NCI-H1105 (cell line): Measurements from ENCODE around the gene DDIT3.

ENCODE experiments used
- DNase-seq: peaks from one replicate; lab custom pipeline; 2025; lab: John Stamatoyannopoulos, UW

Gene DDIT3

DNA sequence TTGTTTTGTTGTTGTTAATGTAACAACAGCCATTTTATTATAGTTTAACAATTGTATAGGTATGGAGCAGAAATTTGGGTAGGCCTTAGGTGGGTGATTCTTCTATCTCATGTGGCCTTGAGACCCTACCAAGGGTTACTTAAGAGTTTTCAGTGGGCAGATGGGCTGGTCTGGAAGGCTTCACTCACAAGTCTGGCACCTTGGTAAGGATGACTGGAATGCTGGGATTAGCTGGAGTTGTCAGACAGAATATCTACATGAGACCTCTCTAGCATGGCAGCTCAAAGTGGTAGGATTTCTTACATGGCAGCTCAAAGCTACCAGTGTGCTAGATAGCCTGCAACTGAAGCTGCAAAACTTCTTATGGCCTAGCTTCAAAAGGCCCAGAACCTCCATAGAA lies 34.6 kb downstream of the DDIT3 start:
- no peak for DNase-seq

DNA sequence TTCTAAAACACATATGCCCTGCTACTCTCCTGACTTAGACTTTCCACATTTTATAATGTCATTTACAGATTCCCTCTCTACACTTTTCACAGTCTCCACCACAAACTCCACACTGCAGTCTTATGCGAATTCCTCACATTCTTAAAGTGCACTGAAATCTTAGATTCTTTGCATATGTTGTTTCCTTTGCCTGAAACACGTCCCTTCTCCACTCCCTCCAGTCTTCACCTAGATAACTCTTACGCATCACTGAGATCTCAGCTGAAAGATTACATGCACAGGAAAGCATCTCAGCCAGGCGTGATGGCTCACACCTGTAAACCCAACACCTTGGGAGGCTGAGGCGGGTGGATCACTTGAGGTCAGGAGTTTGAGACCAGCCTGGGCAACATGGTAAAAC lies 36.8 kb downstream of the DDIT3 start:
- DNase-seq, result no peak

DNA sequence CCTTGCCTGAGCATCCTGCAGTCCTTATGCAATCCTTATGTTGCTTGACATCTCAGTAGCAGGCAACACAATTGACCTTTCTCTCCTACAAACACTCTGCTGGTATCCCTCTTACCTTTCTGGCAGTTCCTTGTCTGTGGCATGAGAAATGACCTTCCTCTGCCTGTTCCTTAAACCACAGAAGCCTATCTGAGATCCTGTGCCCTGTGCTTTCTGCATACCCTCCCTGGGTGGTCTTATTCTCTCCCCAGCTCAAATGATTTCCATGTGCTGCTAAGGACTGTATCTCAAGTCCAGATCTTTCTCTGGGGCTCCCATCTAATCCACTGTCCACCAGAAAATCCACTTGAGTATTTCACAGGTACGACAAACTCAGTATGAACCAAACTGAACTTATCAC lies 38.6 kb downstream of the DDIT3 start:
- DNase-seq, result no peak

DNA sequence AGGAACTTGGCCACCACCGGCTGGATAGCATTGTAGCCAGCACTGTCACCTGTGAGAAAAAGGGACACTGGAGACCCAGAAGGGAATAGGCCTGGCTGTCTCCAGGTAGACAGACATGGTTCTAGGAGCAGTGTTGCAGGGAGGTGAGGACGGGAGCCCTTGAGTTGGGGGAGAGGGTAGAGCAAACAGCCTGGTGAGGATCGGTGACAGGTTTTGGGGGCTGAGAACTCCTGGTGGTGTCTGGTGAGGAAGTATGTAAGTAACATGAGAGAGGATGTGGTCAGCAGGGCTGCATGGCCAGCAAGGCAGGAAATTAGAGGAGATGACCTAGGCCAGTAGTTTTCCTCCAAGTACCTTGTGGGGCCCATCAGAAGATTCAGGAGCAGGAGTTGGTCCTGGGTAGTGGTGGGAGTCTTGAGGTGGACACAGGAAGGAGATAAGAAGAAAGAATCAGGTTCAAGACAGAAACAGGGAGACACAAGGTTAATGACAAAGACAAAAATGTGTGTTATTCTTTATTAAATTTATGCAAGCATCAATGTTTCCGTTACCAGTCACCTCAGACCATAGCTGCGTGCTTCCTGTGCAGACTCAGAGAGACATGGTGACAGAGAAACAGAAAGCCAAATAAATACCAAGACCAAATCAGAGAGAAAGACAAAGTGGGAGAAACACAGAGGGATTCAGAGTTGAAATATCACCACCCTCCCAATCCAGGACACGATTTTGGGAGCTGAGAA lies 40.8 kb downstream of the DDIT3 start, which contains the start of gene ARHGAP9:
Gene ARHGAP9 (minus strand): TSS at position 491 of the 740 bp plus-strand sequence. CDS start 460 bp downstream, at position 31.
- DNase-seq, result no peak

DNA sequence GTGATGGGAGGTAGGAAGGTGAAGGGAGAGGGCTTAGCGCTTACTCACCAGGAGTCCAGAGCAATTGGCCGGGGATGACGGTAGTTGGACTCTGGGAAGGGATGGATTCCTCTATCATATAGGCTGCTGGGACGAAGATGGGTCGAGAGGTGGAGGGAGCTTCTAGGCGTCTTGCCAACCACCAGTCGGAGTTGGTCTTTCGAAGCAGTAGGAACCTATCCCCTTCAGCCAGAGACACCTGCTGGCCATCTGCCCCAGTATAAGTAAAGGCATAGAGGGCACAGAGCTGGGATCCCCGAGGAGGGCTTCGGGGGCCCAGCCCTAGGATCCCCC lies 41.3 kb downstream of the DDIT3 start:
- DNase-seq, result no peak

DNA sequence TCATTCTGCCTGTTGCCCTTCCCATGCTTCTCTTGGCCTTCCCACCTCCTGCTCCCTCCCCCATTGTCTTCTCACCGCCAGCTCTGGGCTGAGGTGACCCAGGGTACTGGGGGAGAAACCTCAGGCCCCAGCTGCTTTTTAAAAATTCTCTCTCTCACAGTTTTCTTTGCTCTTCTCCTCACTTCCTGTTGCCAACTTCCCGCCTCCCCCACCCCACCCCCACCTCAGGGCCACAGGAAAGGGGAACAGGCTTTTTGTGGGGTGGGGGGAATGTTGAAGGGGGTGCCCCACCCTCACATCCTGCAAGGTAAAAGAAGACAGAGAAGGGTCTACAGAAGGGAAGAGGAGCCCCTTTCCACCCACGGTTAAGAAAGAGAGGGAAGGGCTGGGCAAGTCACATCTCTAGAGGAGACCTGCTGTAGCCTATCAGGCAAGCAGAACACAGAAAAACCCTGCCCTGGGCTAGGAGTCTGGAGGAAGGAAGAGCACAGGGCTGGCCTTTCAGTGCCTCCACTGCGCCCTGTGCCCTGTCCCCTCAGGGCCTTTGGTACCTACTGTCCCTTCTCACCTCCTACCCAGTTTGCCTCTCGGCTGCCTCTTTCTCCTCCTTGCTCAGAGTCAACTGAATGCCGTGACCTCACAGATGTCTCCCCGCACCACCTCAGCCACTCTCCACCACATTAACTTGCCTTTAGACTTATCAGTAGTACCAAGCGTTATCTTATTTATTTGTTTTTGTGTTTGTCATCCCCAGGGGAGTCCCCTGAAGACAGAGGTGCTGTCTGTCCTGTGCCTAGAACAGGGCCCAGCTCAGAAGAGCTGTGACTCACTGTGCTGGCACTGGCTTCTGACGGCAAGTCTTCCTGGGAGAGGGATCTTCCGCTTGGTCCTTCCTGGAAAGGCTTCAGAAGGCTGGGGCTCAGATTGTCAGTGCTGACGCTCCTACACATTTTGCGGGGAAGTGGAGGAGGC lies 42.3 kb downstream of the DDIT3 start:
- DNase-seq, result no peak

DNA sequence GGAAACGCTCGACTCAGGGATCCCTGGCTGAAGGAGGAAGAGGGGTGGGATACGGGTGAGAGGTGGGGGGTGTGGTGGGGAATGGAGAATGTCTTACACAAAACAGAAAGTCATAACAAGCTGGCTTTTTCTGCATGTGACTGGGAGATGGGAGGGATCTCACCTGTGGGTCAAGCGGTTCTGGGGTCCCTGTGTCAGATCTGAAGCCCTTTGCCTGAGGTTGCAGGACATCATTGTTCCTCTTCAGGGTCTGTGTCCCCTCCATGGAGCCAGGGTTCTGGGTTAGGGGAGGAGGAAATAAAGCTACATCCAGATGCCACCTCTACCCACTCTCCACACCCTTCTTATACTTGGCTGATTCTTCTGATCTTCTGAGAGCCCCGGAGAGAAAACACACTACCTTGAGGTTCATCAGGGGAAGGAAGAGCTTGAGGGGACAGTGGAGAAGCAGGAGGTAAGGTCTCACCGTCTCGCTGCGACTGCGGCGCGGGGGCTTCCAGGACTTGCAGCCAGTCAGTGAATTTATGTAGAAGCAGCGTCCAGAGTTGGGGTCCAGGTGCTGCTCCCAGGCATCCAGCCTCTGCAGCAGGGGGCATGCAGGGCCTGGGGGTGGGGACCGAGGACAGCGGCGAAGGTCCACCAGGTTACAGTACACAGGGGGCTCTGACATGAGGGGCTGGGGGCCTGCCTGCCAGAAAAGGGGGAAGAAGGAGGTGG lies 43.2 kb downstream of the DDIT3 start:
- no peak for DNase-seq

DNA sequence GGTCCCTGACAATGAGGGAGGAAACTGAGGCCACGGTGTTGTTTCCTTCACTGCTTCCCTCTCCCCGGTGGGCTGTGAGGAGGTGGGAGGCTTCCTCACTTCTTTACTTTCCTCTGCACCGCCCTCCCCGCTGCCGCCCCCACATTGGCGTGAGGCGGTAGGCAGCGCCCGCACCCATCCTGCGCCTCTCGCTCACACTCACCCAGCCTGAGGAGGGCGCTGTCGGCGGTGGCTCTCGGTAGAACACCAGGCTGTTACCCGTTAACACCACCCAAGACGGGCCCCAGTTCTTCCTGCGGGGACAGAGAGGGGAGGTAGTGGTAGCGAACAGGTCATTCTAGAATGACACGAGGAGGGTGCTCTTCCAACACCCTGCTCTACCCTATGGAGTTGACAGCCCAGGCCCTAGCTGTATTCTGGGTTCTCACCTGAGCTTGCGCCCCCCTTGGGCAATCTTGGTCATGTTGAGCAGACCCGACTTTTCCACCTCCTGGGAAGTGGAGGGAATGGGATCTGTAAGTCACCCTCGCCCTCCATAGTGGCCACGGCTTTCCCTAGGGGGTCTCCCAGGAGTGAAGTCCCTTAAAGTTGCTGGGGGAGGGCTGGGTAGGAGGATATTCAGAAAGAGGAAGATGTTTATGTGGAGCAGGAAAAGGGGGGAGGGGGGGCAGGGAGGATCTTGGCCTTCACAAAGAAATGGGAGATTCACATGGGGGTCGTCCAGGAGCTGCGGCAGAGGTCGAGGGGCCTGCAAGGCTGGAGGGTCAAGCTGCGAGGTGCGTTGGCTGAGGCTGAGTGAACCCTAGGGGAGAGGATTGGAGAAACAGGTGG lies 43.9 kb downstream of the DDIT3 start:
- DNase-seq, result no peak

DNA sequence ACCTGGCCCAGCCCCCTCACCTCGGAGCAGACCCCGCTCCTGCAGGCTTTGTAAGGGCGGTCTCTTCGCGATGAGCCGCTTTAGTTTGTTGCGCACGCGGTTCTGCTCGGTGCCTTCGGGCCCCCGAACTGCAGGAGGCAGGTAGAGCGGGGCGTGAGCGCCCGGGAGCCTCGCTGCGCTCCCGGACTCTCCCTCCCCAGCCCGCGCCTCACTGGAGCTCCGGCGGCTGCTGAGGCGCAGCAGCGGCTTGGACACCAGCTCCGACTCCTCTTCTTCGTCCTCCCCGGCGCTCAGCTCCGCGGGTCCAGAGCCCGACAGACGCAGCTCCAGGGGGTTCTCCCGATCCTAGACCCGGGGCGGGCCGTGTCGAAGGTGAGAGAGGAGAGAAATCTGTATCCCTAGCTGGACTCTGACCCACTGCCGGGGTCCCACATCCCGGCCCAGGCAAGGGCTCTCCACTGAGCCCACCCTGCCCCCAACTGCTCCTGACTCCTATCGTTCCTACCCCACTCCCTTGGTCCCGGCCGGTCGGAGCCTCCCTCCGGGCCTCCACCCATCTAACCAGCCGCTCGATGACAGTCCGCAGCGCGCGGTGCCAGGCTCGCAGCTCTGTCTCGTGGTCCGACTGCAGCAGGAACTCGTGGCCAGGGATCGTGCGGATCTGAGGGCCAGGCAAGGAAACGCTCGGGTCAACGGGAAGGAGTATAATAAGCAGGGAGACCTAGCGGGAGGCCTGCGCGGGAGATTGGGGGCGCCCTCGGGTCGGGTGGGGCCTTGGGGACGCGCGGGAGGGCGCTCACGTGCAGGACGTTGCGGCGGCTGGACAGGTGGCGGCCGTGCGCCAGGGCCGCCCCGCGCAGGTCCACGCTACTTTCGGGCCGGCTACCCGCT lies 44.8 kb downstream of the DDIT3 start:
- no peak for DNase-seq

DNA sequence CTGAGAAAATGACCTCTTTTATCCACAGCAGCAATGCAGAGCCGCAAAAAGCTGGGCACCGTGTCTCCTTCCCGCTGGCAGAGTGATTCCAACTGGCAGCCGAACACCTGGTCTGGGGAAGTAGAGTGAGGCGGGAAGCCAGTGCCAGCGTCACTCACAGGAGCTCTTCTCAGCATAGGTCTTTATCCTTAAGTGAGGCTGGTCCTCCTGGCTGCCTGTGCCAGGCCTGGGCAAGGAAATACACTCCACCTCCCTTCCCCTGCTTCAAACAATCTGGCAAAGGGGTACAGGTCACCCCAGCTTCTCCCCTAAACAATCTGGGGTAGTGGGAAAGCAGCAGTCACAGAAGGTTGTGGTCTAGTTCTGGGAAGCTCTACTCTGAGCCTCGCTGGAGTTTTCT lies 45.5 kb downstream of the DDIT3 start:
- DNase-seq, result peak; percentile 27

DNA sequence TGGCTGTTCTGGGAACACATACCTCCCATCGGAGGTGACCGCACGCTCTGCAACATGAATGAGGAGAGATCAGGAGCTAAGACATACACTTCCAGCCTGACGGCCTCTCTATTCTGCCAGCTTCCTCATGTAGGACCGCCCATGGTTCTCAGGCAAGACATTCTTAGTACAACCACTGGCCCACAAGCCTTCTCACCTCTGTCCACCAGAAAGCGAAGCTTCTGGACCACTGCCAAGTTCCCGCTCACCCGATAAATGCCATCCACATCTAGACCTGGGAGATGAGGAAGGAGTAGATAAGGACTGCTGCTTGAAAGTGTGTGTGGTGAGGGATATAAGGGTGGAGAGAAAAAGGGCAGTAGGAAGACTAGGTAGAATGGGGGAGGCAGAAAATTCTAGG lies 45.9 kb downstream of the DDIT3 start:
- no peak for DNase-seq

DNA sequence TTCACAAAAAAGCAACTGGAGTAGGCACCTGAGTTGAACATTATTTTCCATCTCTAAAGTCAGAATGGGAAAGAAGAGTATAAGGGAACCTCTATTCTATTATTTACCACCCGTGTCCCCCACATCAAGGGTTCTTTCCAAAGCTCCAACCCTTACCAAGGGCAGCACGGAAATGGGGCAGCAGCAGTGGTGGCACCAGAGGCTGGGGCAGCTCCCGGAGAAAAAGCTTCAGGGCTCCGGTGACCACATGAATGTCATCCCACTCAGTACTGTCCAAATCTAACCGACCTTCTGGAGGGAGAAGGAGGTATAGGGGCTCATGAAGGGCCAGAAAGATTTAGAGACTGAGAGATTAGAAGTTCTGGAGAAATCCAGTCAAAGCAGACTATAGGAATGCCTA lies 46.4 kb downstream of the DDIT3 start:
- DNase-seq, result no peak

DNA sequence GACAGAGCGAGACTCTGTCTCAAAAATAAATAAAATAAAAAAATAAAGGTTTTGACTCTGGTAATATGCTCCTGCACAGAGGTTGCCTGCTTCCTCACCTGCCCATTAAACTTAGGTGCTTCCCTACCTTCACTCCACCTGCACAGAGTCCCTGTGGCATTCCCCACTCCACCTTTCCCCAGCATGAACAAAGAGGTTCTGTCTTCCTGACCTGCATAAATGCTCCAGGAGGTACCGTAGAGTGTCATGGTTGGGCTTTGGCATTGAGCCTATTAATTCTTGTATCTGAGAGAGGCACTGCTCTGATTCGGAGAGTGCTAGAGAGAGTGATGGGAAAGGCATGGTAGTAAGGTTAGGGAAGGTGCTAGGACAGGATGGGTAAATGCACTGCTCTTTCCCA lies 46.9 kb downstream of the DDIT3 start:
- DNase-seq, result no peak

DNA sequence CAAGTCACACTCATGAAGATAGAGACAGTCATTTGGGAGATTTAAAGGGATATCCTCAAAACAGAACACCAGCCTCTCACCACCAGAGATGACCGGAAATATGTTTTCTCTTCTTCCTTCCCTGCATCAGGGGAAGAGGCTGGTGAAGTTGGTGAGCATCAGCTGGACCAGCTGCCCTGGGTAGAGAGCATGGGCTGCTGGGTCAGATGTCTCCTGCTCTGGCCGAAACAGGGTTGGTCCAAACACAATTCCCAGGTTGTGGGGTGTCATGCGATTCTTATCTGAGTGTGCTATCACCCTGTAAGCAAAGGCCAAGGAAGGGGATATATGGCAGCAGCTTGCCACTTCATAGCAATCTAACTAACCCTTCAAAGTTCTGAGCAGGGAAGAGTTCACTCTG lies 47.9 kb downstream of the DDIT3 start:
- DNase-seq, result no peak

DNA sequence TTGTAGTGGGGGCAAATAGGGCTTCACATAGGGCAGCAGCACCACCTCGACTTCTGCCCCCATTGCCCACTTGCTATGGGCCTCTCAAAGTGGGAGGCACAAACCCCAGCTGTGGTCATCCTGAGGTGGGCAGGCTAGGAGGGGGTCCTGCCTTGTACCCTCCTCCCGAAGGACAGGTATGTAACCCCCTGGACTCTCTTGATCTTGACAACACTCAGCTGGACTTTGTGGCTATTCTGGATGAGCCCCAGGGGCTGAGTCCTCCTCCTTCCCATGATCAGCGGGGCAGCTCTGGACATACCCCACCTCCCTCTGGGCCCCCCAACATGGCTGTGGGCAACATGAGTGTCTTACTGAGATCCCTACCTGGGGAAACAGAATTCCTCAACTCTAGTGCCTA lies 48.7 kb downstream of the DDIT3 start:
- DNase-seq, result no peak

DNA sequence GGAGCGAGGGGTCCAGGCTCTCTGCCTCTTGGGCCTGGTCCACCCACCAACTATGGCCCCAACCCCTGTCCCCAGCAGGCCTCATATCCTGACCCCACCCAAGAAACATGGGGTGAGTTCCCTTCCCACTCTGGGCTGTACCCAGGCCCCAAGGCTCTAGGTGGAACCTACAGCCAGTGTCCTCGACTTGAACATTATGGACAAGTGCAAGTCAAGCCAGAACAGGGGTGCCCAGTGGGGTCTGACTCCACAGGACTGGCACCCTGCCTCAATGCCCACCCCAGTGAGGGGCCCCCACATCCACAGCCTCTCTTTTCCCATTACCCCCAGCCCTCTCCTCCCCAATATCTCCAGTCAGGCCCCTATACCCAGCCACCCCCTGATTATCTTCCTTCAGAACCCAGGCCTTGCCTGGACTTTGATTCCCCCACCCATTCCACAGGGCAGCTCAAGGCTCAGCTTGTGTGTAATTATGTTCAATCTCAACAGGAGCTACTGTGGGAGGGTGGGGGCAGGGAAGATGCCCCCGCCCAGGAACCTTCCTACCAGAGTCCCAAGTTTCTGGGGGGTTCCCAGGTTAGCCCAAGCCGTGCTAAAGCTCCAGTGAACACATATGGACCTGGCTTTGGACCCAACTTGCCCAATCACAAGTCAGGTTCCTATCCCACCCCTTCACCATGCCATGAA lies 49.2 kb downstream of the DDIT3 start:
- no peak for DNase-seq

DNA sequence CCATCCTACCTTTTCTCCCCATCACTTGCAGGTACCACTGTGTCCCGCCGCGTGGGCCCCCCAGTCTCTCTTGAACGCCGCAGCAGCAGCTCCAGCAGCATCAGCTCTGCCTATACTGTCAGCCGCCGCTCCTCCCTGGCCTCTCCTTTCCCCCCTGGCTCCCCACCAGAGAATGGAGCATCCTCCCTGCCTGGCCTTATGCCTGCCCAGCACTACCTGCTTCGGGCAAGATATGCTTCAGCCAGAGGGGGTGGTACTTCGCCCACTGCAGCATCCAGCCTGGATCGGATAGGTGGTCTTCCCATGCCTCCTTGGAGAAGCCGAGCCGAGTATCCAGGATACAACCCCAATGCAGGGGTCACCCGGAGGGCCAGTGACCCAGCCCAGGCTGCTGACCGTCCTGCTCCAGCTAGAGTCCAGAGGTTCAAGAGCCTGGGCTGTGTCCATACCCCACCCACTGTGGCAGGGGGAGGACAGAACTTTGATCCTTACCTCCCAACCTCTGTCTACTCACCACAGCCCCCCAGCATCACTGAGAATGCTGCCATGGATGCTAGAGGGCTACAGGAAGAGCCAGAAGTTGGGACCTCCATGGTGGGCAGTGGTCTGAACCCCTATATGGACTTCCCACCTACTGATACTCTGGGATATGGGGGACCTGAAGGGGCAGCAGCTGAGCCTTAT lies 49.9 kb downstream of the DDIT3 start:
- no peak for DNase-seq

DNA sequence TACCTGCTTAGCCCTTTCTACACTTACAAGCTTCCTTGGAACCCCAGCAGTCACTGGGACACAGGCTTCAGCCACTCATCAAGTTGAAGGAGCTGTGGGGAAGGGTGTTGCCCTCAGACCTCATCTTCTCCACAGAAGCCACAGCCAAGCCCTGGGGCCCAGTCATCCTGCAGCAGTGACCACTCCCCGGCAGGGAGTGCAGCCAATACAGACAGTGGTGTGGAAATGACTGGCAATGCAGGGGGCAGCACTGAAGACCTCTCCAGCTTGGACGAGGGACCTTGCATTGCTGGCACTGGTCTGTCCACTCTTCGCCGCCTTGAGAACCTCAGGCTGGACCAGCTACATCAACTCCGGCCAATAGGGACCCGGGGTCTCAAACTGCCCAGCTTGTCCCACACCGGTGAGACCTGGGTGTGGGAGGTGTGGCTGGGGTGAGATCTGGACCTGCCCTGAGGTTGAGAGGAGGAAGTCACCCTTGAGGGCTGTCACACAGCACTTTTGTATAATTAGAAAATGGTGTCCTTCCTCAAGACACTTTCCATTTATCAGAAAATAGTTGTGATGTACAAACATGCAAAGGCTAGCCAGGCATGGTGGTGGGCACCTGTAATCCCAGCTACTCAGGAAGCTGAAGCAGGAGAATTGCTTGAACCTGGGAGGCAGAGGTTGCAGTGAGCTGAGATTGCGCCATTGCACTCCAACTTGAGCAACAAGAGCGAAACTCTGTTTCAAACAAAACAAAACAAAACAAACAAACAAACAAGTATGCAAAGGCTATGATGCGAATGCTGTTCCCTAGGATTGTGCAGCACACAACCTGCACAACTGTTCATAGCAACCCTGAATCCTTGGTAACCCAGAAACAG lies 50.8 kb downstream of the DDIT3 start:
- DNase-seq, result no peak

DNA sequence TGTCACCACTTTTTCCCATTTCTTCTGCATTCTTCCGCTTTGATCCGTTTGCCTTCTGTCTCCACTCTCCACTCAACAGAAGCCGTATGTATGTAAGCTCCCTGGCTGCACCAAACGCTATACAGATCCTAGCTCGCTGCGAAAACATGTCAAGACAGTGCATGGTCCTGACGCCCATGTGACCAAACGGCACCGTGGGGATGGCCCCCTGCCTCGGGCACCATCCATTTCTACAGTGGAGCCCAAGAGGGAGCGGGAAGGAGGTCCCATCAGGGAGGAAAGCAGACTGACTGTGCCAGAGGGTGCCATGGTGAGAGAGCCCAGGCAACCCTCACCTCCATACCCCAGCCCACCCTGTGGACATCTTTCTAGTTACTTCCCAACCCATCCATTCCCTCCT lies 52.4 kb downstream of the DDIT3 start:
- DNase-seq, result no peak
